Colonic mucosa (tissue), 4 donors: Measurements from ENCODE around the gene IARS2. TPM values are rescaled to one million over a fixed set of nuclear protein-coding genes. Genes with fewer than 3 reads are reported as not detected.
A peak's percentile ranks its signal among the peaks of the same experiment; 100 is the strongest.

Experiments used
- DNase-seq: peaks from one replicate; pipeline ENCODE4 v3.0.0-alpha.2; 2020
- H3K27ac ChIP-seq: fragments of 200-600 bp; one replicate; pipeline ENCODE4 v1.8.0; 2021
- H3K27me3 ChIP-seq: fragments of 200-600 bp; one replicate; pipeline ENCODE4 v1.8.0; 2021
- H3K36me3 ChIP-seq: fragments of 200-600 bp; one replicate; pipeline ENCODE4 v1.8.0; 2021
- H3K4me1 ChIP-seq: fragments of 200-600 bp; one replicate; pipeline ENCODE4 v1.8.0; 2021; ENCODE audit warnings: mild to moderate bottlenecking
- H3K4me3 ChIP-seq: fragments of 200-600 bp; one replicate; pipeline ENCODE4 v1.8.0; 2021
- H3K9ac ChIP-seq, 2 donors: one replicate each; pipeline ENCODE4 v1.7.0; 2013; ENCODE audit warnings: control low read depth in 2 of 2, low read depth in 2 of 2, low read length in 2 of 2
- H3K9me3 ChIP-seq: fragments of 200-600 bp; one replicate; pipeline ENCODE4 v1.8.0; 2021
- intact Hi-C: fragments of 100-400 bp; cut with DNase I; formaldehyde crosslinking; loops from one replicate; pipeline ENCODE4 v1.14.1; 2022
- microRNA-seq: library from miRNA; unstranded; fragments of <30 nt; microRNA quantifications from one replicate; pipeline ENCODE4, GENCODE V29; 2019
- total RNA-seq, 2 donors: library from RNA; stranded (reverse); fragmentation: NEBNext Ultra II Directional in 1 of 2; extraction: Animal tissue kit (Norgen Biotek cat#: 25700) in 1 of 2; gene quantifications; one replicate each; pipeline ENCODE4 v1.2.1, GENCODE V29; 2021
- TF ChIP-seq, protein P1 (sequence below): fragments of 200-600 bp; IDR thresholded peaks from one replicate; pipeline ENCODE4 v1.8.0; 2022; ENCODE audit warnings: antibody characterized with exemption, mild to moderate bottlenecking
- donor health status: healthy.
- donor health status: DM: no; HTN: no; CAD: no.
- donor health status: DM: no; HTN: no; CAD: no.

The IARS2 gene
- total RNA-seq, 2 donors from 2014 or later, result 80.6 to 114 TPM

- Histone ChIP-seq H3K4me3 (no peak overlapping the region), H3K9ac (no peak overlapping the region), H3K9me3 (no peaks in the 10 kb centered on the region), H3K27me3 (no peaks in the 10 kb centered on the region), H3K27ac (no peak overlapping the region), H3K36me3 (no peaks in the 10 kb centered on the region), H3K4me1 (no peaks in the 10 kb centered on the region)
- no peak for DNase-seq
- TF ChIP-seq, protein P1, sequence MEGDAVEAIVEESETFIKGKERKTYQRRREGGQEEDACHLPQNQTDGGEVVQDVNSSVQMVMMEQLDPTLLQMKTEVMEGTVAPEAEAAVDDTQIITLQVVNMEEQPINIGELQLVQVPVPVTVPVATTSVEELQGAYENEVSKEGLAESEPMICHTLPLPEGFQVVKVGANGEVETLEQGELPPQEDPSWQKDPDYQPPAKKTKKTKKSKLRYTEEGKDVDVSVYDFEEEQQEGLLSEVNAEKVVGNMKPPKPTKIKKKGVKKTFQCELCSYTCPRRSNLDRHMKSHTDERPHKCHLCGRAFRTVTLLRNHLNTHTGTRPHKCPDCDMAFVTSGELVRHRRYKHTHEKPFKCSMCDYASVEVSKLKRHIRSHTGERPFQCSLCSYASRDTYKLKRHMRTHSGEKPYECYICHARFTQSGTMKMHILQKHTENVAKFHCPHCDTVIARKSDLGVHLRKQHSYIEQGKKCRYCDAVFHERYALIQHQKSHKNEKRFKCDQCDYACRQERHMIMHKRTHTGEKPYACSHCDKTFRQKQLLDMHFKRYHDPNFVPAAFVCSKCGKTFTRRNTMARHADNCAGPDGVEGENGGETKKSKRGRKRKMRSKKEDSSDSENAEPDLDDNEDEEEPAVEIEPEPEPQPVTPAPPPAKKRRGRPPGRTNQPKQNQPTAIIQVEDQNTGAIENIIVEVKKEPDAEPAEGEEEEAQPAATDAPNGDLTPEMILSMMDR, result no peak
- intact Hi-C loops, result no loop called here
Measured at GRCh38 chr1:220186752-220187151, 92.8 kb downstream of the IARS2 start.

DNA sequence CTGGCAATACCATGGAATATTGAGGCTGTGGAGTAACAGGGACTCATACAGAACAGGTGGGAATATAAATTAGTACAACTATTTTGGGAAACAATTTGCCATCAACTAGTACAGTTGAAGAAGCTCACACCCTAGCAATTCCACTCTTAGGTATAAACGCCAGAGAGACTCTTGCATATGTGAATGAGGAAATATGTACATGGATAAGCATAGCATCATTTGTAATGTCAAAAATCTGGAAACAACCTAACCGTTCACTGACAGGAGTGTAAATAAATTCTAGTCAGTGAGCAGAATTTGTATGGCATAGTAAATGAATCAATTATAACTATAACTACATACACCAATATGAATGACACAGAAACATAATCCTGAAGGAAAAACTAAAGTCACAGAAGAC is 94.6 kb downstream of the IARS2 start:
- Histone ChIP-seq H3K27ac (no peak overlapping the region), H3K9ac (no peak overlapping the region), H3K36me3 (peaks cover 11% of the 10 kb centered on the region), H3K9me3 (no peaks in the 10 kb centered on the region), H3K4me3 (no peak overlapping the region), H3K27me3 (no peaks in the 10 kb centered on the region), H3K4me1 (no peaks in the 10 kb centered on the region)
- DNase-seq, result no peak
- intact Hi-C loops, result no loop called here
- TF ChIP-seq, protein P1, result no peak

DNA sequence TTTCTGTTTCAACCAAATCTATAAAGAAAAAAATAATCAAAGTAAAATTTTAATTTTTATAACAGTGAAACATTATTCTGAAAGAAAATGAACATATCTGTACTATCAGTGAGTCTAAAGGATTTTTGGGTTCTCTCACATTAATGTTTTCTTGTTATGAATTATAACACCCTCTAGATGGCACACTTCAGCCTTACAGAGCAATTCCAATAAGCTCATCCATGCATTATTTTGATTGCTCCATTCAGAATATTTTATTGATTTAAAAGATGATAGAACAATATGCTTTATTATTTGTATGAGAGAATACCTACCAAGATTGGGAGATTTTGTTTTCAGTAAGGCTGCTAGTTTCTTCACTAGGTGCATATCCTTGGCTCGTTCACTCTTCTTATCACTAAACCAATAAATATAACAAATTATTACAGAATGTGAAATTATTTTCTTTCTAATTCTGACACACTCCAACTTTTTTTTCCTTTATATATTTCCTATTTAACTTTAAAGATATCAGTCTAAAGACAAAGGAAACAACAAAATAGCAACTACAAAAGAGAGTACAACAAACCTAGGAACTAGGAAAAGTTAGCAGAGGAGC is 95.9 kb downstream of the IARS2 start:
- TF ChIP-seq, protein P1, result no peak
- no peaks in the 10 kb centered on the region for H3K4me1 ChIP-seq
- DNase-seq, result no peak

GRCh38 chr1:220195701-220196100 is 101.8 kb downstream of the IARS2 start:
- H3K27ac ChIP-seq, result no peak overlapping the region
- TF ChIP-seq, protein P1, result no peak
- peaks cover 11% of the 10 kb centered on the region for H3K36me3 ChIP-seq
- H3K4me3 ChIP-seq, result no peak overlapping the region
- no peaks in the 10 kb centered on the region for H3K4me1 ChIP-seq
- no peaks in the 10 kb centered on the region for H3K9me3 ChIP-seq
- DNase-seq, result no peak
- no peaks in the 10 kb centered on the region for H3K27me3 ChIP-seq
- intact Hi-C loops, result no loop called here
- no peak overlapping the region for H3K9ac ChIP-seq

More for the DNA sequence above, 95.9 kb downstream of the IARS2 start:
- Histone ChIP-seq H3K4me3 (no peak overlapping the region), H3K36me3 (peaks cover 11% of the 10 kb centered on the region), H3K27me3 (no peaks in the 10 kb centered on the region), H3K9me3 (no peaks in the 10 kb centered on the region), H3K9ac (no peak overlapping the region), H3K27ac (no peak overlapping the region)
- intact Hi-C loops, result no loop called here

Small RNAs within 50 kb of the gene (microRNA-seq; reads per million reads assigned to microRNA genes)
- gene MIR194-1 (874 reads per million, percentile 79 among the genes with 10 or more reads in this experiment), gene MIR215 (1,350 reads per million, percentile 83 among the genes with 10 or more reads in this experiment)

Other genes starting within 250 kb of the IARS2 start
- 10 to 100 TPM; 10.5 to 32.3 TPM for gene SLC30A10, start 165.6 kb upstream of the IARS2 start, total RNA-seq
- 100 to 1,000 TPM in 1 of 2 donors, 10 to 100 TPM in 1; 78.8 to 124 TPM for gene EPRS1, start 47.6 kb upstream of the IARS2 start, total RNA-seq
- gene BPNT1, start 4.3 kb upstream of the IARS2 start, total RNA-seq, result 10 to 100 TPM; 57.5 to 71.5 TPM
- 10 to 100 TPM; 33.2 to 34.2 TPM for gene RAB3GAP2, start 178.3 kb downstream of the IARS2 start, total RNA-seq